Stimulated activated CD4-positive, alpha-beta T cell treated with anti-CD3 and anti-CD28 coated beads, Interleukin-1b, Interleukin-23, amount 100 ng/mL, for 48 hours (primary cell): ENCODE results near the gene ZNF420.

Experiments
- DNase-seq: peaks from one replicate; pipeline ENCODE4 v3.0.0-alpha.2; 2020

Gene ZNF420

DNA sequence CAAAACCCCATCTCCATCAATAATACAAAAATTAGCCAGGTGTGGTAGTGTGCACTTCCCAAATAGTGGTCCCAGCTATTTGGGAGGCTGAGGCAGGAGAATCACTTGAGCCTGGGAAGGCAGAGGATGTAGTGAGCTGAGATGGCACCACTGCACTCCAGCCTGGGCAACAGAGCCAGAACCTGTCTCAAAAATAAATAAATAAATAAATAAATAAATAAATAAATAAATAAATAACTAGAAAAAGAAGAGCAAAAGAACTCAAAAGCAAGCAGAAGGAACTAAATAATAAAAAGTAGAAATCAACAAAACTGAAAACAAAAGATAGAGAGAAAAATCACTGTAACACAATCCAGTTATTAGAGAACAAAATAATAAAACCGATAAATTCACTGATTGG, 81.9 kb downstream of the ZNF420 start:
- no peak for DNase-seq

GRCh38 chr19:37165635-37166034, 87.4 kb downstream of the ZNF420 start:
- no peak for DNase-seq

- peak; percentile 88 for DNase-seq
Measured at GRCh38 chr19:37172368-37173366, 94.4 kb downstream of the ZNF420 start, which contains the start of gene ZNF585A. Gene ZNF585A, minus strand, starts transcription at chr19:37172695. Its CDS starts 2,785 bp downstream, at chr19:37169910.
